BLaER1 treated with 17β-estradiol and CSF1 and Interleukin-3, amounts not matched to agents 10 nM and 100 nM (cell line): Measurements from ENCODE around the gene TP53.

Source experiments
- H3K27ac ChIP-seq, 11 experiments: shearing (Covaris generic); formaldehyde crosslinking; 2 replicates each; pipeline ENCODE4 v1.8.1; 2022
- H3K27me3 ChIP-seq, 11 experiments: shearing (Covaris generic); formaldehyde crosslinking; 2 replicates each; pipeline ENCODE4 v1.8.1; 2022
- H3K36me3 ChIP-seq, 11 experiments: shearing (Covaris generic); formaldehyde crosslinking; 2 replicates each; pipeline ENCODE4 v1.8.1; 2022
- H3K4me1 ChIP-seq, 10 experiments: shearing (Covaris generic); formaldehyde crosslinking; 2 replicates each; pipeline ENCODE4 v1.8.1; 2022
- H3K4me2 ChIP-seq, 11 experiments: shearing (Covaris generic); formaldehyde crosslinking; 2 replicates each; pipeline ENCODE4 v1.8.1; 2022
- H3K4me3 ChIP-seq, 10 experiments: shearing (Covaris generic); formaldehyde crosslinking; 2 replicates each; pipeline ENCODE4 v1.8.1; 2022
- H3K9ac ChIP-seq, 11 experiments: shearing (Covaris generic); formaldehyde crosslinking; 2 replicates each; pipeline ENCODE4 v1.8.1; 2022
- H3K9me3 ChIP-seq, 11 experiments: shearing (Covaris generic); formaldehyde crosslinking; replicated peaks in 1 of 11; 2 replicates each; pipeline ENCODE4 v1.8.1; 2022
- H4K20me1 ChIP-seq, 11 experiments: shearing (Covaris generic); formaldehyde crosslinking; 2 replicates each; pipeline ENCODE4 v1.8.1; 2022
- Cebpa-rat ChIP-seq, 11 experiments: shearing (Covaris generic); IDR thresholded peaks; 2 replicates each; pipeline ENCODE4 v1.8.1; 2022

The TP53 gene

DNA sequence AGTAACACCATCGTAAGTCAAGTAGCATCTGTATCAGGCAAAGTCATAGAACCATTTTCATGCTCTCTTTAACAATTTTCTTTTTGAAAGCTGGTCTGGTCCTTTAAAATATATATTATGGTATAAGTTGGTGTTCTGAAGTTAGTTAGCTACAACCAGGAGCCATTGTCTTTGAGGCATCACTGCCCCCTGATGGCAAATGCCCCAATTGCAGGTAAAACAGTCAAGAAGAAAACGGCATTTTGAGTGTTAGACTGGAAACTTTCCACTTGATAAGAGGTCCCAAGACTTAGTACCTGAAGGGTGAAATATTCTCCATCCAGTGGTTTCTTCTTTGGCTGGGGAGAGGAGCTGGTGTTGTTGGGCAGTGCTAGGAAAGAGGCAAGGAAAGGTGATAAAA, 14.1 kb downstream of the TP53 start:
- H3K4me2 ChIP-seq, result no peak overlapping the region
- peaks cover 94 to 100% (median 98%) of the 10 kb centered on the region in 11 experiments for H3K36me3 ChIP-seq
- H3K9ac ChIP-seq, result no peak overlapping the region
- no peaks in the 10 kb centered on the region; a peak in 1 of 22 replicates for H3K27me3 ChIP-seq
- peaks cover 12 to 60% (median 30%) of the 10 kb centered on the region in 11 experiments; a peak in 21 of 22 replicates for H4K20me1 ChIP-seq
- H3K4me1 ChIP-seq, result no peaks in the 10 kb centered on the region
- no peak for TF ChIP-seq Cebpa-rat (IDR thresholded peaks at IDR 0.05)
- no peak overlapping the region for H3K27ac ChIP-seq
- H3K4me3 ChIP-seq, result 0 out of 20 replicates have a peak overlapping the region, but pooled peaks of 1 of the 10 experiments have one; percentile 3
- H3K9me3 ChIP-seq, result peaks cover 17 to 28% (median 21%) of the 10 kb centered on the region in 11 experiments

DNA sequence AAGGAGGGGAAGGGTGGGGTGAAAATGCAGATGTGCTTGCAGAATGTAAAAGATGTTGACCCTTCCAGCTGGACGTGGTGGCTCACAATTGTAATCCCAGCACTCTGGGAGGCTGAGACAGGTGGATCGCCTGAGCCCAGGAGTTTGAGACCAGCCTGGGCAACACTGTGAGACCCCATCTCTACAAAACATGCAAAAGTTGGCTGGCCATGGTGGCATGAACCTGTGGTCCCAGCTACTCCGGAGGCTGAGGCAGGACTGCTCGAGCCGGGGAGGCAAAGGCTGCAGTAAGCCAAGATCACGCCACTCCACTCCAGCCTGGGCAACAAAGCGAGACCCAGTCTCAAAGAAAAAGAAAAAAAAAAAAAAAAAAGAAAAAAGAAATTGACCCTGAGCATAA, 18.8 kb downstream of the TP53 start:
- Histone ChIP-seq H3K27ac (no peak overlapping the region), H3K4me2 (no peak overlapping the region), H3K27me3 (no peaks in the 10 kb centered on the region), H3K9me3 (peaks cover 2 to 4% (median 3%) of the 10 kb centered on the region in 11 experiments), H3K4me3 (no peak overlapping the region), H4K20me1 (peaks cover 0 to 33% (median 16%) of the 10 kb centered on the region in 11 experiments; a peak in 7 of 22 replicates), H3K4me1 (no peaks in the 10 kb centered on the region), H3K36me3 (peaks cover 80 to 96% (median 86%) of the 10 kb centered on the region in 11 experiments), H3K9ac (no peak overlapping the region)
- TF ChIP-seq Cebpa-rat (IDR thresholded peaks at IDR 0.05), result no peak

DNA sequence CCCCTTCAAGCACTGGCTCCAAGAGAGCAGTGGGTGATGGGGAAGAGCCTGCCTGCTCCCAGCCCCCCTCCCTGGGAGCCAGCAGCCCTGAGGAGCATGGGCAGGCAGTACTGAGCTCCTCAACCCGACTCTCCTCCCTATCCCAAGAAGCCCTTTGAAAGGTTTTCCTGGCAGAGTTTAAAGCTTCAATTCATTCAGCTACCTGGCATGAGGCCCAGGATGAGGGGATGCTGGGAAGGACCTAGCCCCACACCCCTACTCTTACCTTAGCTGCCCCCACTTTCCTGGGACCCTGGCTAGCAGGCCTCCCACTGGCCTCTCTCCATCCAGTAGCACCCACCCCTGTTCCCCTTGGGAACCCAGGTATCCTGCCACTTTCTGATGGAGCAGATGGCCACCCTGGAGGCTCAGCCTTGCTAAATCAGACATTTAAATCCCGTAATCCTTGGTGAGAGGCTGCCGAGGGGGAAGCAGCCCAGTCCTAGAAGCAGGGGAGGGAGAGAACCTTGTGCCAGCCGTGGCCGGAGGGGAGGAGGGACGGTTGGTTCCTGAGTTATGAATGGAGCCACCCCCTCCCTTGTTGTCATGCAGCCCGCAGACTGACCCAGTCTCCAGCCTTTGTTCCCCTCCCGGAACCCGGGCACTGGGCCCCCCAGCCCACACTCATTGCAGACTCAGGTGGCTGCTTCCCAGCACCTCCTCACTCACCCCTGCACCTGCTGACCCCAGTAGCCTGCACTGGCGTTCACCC, 19.5 kb downstream of the TP53 start:
- no peaks in the 10 kb centered on the region for H3K9me3 ChIP-seq
- TF ChIP-seq Cebpa-rat (IDR thresholded peaks at IDR 0.05), result no peak
- H3K4me3 ChIP-seq, result no peak overlapping the region
- H3K9ac ChIP-seq, result no peak overlapping the region
- peaks cover 74 to 90% (median 82%) of the 10 kb centered on the region in 11 experiments for H3K36me3 ChIP-seq
- H4K20me1 ChIP-seq, result peaks cover 0 to 32% (median 14%) of the 10 kb centered on the region in 11 experiments; a peak in 7 of 22 replicates
- no peaks in the 10 kb centered on the region for H3K4me1 ChIP-seq
- no peaks in the 10 kb centered on the region for H3K27me3 ChIP-seq
- H3K27ac ChIP-seq, result no peak overlapping the region
- H3K4me2 ChIP-seq, result no peak overlapping the region

DNA sequence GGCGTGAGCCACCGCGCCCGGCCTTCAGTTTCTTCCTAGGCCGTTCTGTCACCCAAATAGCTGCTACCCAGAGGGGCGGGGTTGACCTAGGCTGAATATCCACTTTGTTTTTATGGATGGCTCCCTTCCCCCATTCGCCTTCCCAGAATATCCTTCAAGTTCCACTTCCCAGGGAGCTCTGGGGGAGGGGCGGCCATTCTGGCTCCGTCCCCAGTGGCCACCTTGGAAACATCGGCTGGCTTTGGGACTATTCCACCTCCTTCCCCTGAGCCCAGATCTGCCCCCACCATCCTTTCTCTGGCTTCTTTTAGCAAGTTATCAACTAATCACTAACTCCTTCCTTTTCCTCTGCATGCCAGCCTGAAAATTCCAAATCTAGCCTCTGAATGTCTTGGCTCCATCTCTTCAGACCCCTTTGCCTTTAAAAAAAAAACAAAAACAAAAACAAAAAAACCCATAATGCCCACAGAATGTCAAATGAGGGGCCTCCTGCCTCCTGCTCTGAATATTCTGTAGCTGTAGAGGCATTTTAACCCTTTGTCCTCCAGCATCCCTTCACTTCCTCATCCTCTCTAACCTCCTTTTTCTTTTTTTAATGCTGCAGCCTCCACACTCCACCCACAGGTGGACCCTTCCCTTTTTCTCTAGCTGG, 30.2 kb downstream of the TP53 start:
- Histone ChIP-seq H3K27me3 (peaks cover 31 to 37% (median 35%) of the 10 kb centered on the region in 11 experiments), H4K20me1 (peaks cover 0 to 8% (median 0%) of the 10 kb centered on the region in 11 experiments; a peak in 5 of 22 replicates), H3K4me1 (peaks cover 6 to 20% (median 10%) of the 10 kb centered on the region in 10 experiments; a peak in 14 of 20 replicates), H3K4me3 (no peak overlapping the region), H3K9me3 (no peaks in the 10 kb centered on the region), H3K36me3 (no peaks in the 10 kb centered on the region), H3K4me2 (peak overlapping the region in 3 of 11 experiments; percentile 6 to 19 (median 19); a peak in 4 of 22 replicates), H3K27ac (no peak overlapping the region), H3K9ac (no peak overlapping the region)
- TF ChIP-seq Cebpa-rat (IDR thresholded peaks at IDR 0.05), result no peak

DNA sequence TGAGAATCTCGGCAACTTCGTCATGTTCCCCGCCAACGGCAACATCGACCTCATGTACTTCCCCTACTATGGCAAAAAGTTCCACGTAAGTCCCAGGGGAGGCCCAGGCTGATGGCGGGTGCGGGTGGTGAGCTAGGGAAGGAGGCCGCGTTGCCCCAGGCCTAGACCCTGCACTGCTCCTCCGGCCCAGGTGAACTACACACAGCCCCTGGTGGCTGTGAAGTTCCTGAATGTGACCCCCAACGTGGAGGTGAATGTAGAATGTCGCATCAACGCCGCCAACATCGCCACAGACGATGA, 31.8 kb downstream of the TP53 start:
- H3K9me3 ChIP-seq, result no peaks in the 10 kb centered on the region
- no peak for TF ChIP-seq Cebpa-rat (IDR thresholded peaks at IDR 0.05)
- no peak overlapping the region for H3K27ac ChIP-seq
- no peak overlapping the region for H3K9ac ChIP-seq
- peaks cover 16 to 32% (median 22%) of the 10 kb centered on the region in 10 experiments for H3K4me1 ChIP-seq
- H3K4me3 ChIP-seq, result no peak overlapping the region
- peaks cover 0 to 20% (median 9%) of the 10 kb centered on the region in 11 experiments; a peak in 11 of 22 replicates for H4K20me1 ChIP-seq
- no peaks in the 10 kb centered on the region for H3K36me3 ChIP-seq
- peaks cover 47 to 53% (median 51%) of the 10 kb centered on the region in 11 experiments for H3K27me3 ChIP-seq
- peak overlapping the region in 9 of 11 experiments; percentile 26 to 66 (median 35); a peak in 16 of 22 replicates for H3K4me2 ChIP-seq

DNA sequence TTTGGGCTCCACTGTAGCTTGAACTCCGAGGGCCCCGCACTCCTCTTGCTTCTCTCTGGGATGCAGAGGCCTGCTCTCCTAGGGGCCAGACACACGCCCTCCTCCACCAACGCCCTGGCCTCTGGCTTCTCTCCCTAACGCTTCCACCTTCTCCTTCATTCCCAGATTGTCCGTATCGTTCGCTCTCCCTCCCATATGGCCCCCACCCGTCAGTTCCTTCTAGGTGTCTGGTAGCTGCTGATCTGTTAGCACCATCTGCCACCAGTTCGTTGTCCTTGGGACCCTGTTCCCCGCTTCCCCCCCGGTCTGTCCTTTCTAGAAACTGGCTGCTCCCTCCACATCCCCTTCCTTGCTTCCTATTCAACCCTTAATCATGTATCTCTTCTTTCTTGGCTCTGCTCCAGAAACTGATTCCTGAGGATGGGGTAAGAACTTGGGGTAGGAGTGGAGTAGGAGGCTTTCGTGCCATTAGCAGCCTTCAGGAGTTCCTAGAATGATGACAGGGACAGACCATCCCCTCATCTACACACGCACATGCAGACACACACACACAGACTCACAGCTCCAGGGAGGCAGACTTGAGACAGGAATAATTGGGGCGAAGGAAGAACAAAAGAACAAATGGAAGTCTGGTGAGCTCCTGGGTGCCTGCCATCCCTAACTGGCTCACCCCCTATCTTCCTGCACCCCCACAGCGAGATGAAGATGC, 32.3 kb downstream of the TP53 start:
- Histone ChIP-seq H4K20me1 (peaks cover 0 to 20% (median 9%) of the 10 kb centered on the region in 11 experiments; a peak in 11 of 22 replicates), H3K27ac (no peak overlapping the region), H3K36me3 (no peaks in the 10 kb centered on the region), H3K9me3 (no peaks in the 10 kb centered on the region), H3K4me1 (peaks cover 21 to 37% (median 27%) of the 10 kb centered on the region in 10 experiments), H3K9ac (no peak overlapping the region), H3K4me2 (peak overlapping the region in 9 of 11 experiments; percentile 26 to 66 (median 35); a peak in 16 of 22 replicates), H3K4me3 (no peak overlapping the region), H3K27me3 (peaks cover 52 to 58% (median 56%) of the 10 kb centered on the region in 11 experiments)
- TF ChIP-seq Cebpa-rat (IDR thresholded peaks at IDR 0.05), result no peak

DNA sequence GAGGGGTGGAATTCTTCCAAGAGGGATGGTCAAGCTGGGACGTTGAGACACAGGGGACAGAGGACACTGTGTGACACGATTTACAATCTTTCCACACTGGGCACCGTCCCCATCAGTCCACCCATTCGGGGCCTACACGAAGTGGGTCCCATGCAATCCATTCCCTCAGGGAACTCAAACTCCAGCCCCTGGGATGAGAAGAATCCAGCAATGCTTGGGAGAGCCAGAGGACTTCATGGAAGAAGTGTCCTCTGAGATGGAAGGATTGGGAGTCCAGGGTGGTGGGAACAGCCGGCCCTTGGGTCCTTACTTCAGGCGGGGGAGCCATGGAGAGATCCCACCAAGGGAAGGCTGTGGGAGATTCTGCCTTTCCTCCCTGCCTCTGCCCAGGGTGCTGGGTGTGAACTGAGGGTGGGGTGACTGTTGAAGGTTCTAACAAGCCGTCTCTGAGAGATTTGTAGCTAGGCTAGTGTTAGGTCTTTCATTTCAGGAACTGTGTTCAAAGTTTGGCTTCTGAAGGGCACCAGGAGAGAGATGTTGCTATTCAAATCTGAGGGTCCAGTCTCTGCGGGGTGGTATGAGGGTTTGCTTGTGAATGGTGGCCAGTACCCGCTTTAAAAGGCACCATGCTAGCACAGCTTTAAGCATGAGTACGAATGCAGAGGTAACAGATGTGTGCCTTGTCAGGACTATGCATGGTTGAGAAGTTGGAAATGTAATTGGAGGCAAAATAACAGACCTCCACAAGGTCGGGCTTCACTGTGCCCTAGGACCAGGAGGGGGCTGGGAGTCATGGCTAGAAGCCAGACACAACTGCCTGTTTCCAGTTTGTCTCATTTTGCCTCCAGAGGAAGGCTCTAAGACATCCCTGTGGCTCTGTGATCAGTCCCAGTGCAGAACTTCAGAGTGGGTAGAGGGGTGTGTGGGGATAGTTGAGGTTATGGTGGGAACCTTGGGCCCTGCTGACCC, 34.6 kb downstream of the TP53 start:
- no peak overlapping the region for H3K4me2 ChIP-seq
- H3K27ac ChIP-seq, result no peak overlapping the region
- no peak for TF ChIP-seq Cebpa-rat (IDR thresholded peaks at IDR 0.05)
- H3K9me3 ChIP-seq, result no peaks in the 10 kb centered on the region
- H4K20me1 ChIP-seq, result peaks cover 0 to 20% (median 9%) of the 10 kb centered on the region in 11 experiments; a peak in 11 of 22 replicates
- no peak overlapping the region for H3K9ac ChIP-seq
- H3K4me3 ChIP-seq, result no peak overlapping the region
- H3K4me1 ChIP-seq, result peaks cover 22 to 37% (median 30%) of the 10 kb centered on the region in 10 experiments
- H3K27me3 ChIP-seq, result peaks cover 61 to 74% (median 70%) of the 10 kb centered on the region in 11 experiments
- no peaks in the 10 kb centered on the region for H3K36me3 ChIP-seq
